HG03045 (cell line): Measurements from ENCODE around the gene TNFSF15.

Source experiments
- ATAC-seq: cut with Tn5 transposase; IDR thresholded peaks from one replicate; pipeline ENCODE4 v1.9.1; 2021; ENCODE audit warnings: mild to moderate bottlenecking, moderate library complexity; ENCODE audit not compliant: unreplicated experiment

TNFSF15 gene

GRCh38 chr9:114825126-114825795 lies 19.4 kb upstream of the TNFSF15 start:
- no peak for ATAC-seq

GRCh38 chr9:114824110-114824509 lies 18.3 kb upstream of the TNFSF15 start:
- ATAC-seq = no peak

- ATAC-seq = no peak
These were observed 17.6 kb upstream of the TNFSF15 start for GRCh38 chr9:114823441-114823840.

DNA sequence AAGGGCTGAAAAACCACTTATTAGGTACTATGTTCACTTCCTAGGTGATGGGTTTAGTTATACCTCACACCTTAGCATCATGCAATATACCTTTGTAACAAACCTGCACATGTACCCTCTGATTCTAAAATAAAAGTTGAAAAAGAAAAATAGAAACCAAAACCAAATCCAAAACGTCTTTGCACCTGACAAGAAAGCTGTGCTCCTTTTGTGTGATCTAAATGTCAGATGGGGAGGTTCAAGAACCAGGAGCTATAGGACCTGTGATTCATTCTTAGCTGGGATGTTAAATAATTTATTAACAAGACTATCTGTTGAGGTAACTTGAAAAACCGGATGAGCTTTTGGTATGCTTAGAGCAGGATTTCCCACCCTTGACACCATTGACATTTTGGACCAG lies 16.9 kb upstream of the TNFSF15 start:
- ATAC-seq = no peak

DNA sequence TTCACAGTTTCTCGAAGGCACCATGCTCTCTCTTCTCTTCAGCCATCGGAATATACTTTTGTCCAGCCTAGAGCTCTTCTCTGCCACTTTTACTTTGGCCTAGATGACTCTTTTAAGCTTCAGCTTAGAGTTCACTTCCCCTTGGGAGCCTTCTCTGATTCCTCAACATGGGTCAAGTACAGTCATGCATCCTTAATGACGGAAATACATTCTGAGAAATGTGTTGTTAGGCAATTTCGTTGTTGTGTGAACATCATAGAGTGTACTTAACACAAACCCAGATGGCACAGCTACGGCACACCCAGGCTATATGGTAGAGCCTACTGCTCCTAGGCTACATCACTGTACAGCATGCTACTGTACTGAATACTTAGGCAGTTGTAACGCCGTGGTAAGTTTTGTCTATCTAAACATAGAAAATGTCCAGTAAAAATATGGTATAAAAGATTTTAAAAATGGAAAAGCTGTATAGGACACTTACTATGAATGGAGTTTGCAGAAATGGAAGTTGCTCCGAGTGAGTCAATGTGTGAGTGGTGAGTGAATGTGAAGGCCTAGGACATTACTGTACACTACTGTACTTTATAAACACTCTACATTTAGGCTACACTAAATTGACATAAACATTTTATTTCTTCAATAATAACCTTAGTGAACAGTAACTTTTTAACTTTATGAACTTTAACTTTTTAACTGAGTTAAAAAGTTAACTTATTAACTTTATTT lies 15.1 kb upstream of the TNFSF15 start:
- ATAC-seq = no peak

- no peak for ATAC-seq
These were observed 12.3 kb upstream of the TNFSF15 start for GRCh38 chr9:114818178-114818577.

DNA sequence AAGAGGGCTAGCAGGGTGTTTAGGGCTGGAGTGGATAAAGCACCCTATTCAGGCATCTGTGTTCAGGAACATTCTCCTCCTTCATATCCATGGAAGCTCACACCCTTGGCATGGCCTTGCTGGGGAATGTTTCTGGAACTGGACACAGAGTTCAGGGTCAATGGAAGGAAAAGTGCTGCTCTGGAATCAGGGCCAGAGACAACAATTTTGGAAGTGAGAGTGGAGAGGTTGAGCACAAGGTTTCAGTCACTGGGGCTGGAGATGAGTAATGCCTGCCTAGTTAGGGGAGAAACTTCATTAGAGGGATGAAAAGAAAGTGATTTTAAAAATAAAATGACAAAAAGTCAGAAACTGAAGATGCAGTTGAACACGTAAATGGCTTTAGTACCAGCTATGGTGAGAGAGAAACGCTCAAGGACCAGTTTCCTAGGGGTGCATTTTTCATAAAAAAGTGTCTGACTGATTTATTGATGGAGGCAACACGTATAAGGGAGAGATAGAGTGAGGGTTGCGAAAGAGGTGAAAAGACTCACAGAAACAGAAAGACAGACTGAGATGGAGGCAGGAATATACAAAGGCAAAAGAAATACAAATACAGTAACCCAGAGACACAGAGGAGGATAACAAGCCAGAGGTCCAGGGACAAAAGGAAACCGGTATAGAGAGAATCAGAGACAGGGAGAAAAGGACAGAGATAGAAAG lies 8.0 kb upstream of the TNFSF15 start:
- ATAC-seq = no peak

DNA sequence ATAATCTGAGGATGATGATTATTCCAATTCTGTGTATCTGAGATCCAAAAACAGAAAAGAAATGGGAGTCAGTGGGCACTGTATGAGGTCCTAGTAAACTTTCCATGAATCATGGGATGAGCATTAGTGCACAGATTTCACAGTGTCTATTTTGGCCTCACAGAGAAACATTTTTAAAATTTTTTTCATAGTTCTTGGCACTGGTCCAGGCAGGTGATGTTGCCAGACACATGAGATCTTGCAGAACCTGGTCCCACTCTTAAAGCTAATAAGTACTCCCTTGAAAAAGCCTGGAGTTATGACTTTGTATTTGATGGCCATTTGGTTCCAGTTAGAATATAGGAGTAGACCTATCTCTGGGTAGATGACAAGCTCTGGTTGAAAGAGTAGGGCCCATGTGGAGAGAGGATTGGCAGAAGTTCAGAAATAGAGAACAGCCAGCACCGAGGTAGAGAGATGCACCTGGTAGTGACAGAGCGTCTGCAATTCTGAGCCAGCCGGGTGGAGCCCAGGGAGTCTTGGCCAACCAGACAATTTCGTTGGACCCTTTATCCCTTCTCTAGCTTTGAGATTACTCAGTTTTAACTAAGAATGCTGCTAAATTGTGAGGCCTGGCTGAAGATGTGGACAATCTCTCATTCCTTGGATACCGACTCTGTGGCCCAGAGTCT lies 6.3 kb upstream of the TNFSF15 start:
- no peak for ATAC-seq

GRCh38 chr9:114811301-114811700 lies 5.5 kb upstream of the TNFSF15 start:
- ATAC-seq = no peak

GRCh38 chr9:114810614-114811013 lies 4.8 kb upstream of the TNFSF15 start:
- no peak for ATAC-seq

GRCh38 chr9:114806526-114806900 lies 674 bp upstream of the TNFSF15 start:
- ATAC-seq = peak; percentile 36

DNA sequence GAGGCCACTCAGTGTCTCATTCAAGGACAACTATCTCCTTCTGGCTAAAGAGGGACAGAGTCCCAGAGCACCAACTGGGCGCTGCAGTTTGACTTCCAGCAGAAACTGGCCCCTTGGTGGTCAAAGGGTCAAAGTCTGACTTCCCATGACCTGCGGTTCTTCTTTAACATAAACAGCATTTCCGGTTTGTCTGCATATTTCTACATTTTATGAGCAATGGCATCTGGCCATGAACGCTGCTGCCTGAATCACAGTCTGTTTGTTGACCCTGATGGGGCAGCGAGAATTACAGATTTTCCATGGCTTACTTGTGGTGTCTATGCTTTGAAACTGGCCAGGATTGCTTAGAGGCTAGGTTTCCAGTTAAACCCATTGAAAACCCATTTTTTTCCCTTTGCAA lies 1.3 kb downstream of the TNFSF15 start:
- ATAC-seq = no peak

- ATAC-seq = no peak
These were observed 2.2 kb downstream of the TNFSF15 start for GRCh38 chr9:114803479-114804265.

DNA sequence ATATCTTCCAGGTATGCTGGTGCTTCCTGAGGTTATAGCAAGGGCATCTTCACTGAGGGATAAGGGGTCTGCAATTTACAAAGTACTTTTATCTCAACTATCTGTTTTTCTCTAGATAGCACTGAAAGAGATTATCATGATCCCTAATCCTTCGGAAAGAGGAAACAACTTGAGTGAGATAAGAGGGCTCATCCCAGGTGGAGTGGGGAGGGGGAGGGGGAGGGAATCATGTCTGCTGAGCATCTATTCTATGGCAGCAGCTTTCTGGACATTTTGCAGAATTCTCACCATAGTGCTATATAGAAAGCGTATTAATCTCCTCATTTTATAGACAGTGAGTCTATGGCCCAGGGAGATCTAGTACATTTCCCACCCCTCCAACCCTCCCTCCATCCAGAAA lies 5.9 kb downstream of the TNFSF15 start:
- ATAC-seq = no peak

- no peak for ATAC-seq
These were observed 6.4 kb downstream of the TNFSF15 start for GRCh38 chr9:114799441-114799840.

DNA sequence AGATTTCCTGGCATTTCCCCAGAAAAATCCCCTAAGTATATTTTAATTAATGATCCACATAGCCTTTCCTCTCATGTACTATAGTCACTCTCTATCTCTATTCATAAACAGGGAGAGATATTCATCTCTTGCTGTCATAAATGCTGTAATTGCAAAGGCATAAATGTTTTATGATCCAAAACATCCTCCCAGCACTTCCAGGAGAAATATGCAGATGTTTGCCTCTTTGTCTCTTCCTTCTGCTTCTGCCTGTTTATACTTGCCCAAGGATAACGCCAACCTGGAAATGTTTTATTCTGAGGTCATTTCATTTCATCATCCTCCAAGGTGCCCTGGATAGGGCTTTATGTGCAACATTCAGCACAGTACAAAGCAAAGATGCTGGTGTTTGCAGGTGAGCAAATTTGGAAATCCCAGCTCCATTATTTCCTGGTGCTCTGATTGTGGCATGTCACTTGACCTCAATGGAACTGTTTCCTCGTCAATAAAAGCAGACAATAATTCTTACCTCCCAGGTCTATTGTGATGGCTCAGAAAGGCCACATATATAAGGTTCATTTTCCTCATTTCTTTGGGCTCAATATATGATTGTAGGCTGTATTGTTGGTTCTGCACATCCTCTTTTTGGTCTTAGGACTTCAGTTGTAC lies 6.9 kb downstream of the TNFSF15 start:
- ATAC-seq = no peak

GRCh38 chr9:114798101-114798500 lies 7.7 kb downstream of the TNFSF15 start:
- ATAC-seq = no peak

GRCh38 chr9:114792396-114792795 lies 13.4 kb downstream of the TNFSF15 start:
- no peak for ATAC-seq

GRCh38 chr9:114791736-114792135 lies 14.1 kb downstream of the TNFSF15 start:
- ATAC-seq = no peak

- ATAC-seq = no peak
These were observed 14.5 kb downstream of the TNFSF15 start for GRCh38 chr9:114791312-114791711.
